SJSA1 (cell line): ENCODE results near the gene SLC16A7. TPM values are rescaled to one million over a fixed set of nuclear protein-coding genes. Genes with fewer than 3 reads are reported as not detected.

Source experiments
- DNase-seq, 2 experiments: peaks; one replicate each; pipeline ENCODE4 v3.0.0-alpha.2; 2015 to 2020; ENCODE audit warnings: low spot score in 2 of 2, low read depth in 1 of 2
- H3K27ac ChIP-seq: fragments of 250-450 bp; sonication (Bioruptor Pico); 2 replicates; pipeline ENCODE4 v1.5.1; 2020; ENCODE audit warnings: mild to moderate bottlenecking, moderate library complexity
- H3K27me3 ChIP-seq: fragments of 250-450 bp; sonication (Bioruptor Pico); replicated peaks from 2 replicates; pipeline ENCODE4 v1.5.1; 2020; ENCODE audit warnings: mild to moderate bottlenecking, moderate library complexity
- H3K36me3 ChIP-seq: fragments of 250-450 bp; sonication (Bioruptor Pico); 2 replicates; pipeline ENCODE4 v1.5.1; 2020; ENCODE audit warnings: mild to moderate bottlenecking
- H3K4me1 ChIP-seq: fragments of 250-450 bp; sonication (Bioruptor Pico); replicated peaks from 2 replicates; pipeline ENCODE4 v1.6.1; 2021; ENCODE audit warnings: mild to moderate bottlenecking
- H3K4me3 ChIP-seq: fragments of 250-450 bp; sonication (Bioruptor Pico); 2 replicates; pipeline ENCODE4 v1.5.1; 2020; ENCODE audit warnings: mild to moderate bottlenecking
- H3K9me3 ChIP-seq: fragments of 250-450 bp; sonication (Bioruptor Pico); replicated peaks from 2 replicates; pipeline ENCODE4 v1.5.1; 2020; ENCODE audit warnings: mild to moderate bottlenecking
- total RNA-seq: library from RNA; depleted of rRNA; stranded (reverse); fragments of >200 nt; shearing (Covaris generic); gene quantifications from 2 replicates; pipeline ENCODE4 v1.2.3, GENCODE V29; 2014

SLC16A7 gene
- total RNA-seq, 1 experiment from 2014 or later: 11.7 TPM

- H3K27me3 ChIP-seq: no peaks in the 10 kb centered on the region
- no peaks in the 10 kb centered on the region for H3K4me1 ChIP-seq
- no peaks in the 10 kb centered on the region for H3K36me3 ChIP-seq
- H3K9me3 ChIP-seq: no peaks in the 10 kb centered on the region
- H3K4me3 ChIP-seq: no peak overlapping the region
- DNase-seq: no peak
- no peak overlapping the region for H3K27ac ChIP-seq
These were observed 114.3 kb downstream of the SLC16A7 start for GRCh38 chr12:59710004-59710628.

GRCh38 chr12:59710964-59711363 is 115.1 kb downstream of the SLC16A7 start:
- DNase-seq: no peak
- H3K4me3 ChIP-seq: no peak overlapping the region
- H3K36me3 ChIP-seq: no peaks in the 10 kb centered on the region

GRCh38 chr12:59715434-59715833 is 119.6 kb downstream of the SLC16A7 start:
- no peak for DNase-seq
- Histone ChIP-seq H3K9me3 (no peaks in the 10 kb centered on the region), H3K27me3 (no peaks in the 10 kb centered on the region), H3K36me3 (no peaks in the 10 kb centered on the region), H3K4me3 (no peak overlapping the region), H3K4me1 (no peaks in the 10 kb centered on the region), H3K27ac (no peak overlapping the region)

More at GRCh38 chr12:59710964-59711363, 115.1 kb downstream of the SLC16A7 start:
- no peaks in the 10 kb centered on the region for H3K27me3 ChIP-seq
- H3K9me3 ChIP-seq: no peaks in the 10 kb centered on the region
- H3K4me1 ChIP-seq: no peaks in the 10 kb centered on the region
- H3K27ac ChIP-seq: no peak overlapping the region

GRCh38 chr12:59716043-59716442 is 120.2 kb downstream of the SLC16A7 start:
- DNase-seq: no peak
- H3K36me3 ChIP-seq: no peaks in the 10 kb centered on the region
- no peak overlapping the region for H3K4me3 ChIP-seq
- no peak overlapping the region for H3K27ac ChIP-seq
- H3K27me3 ChIP-seq: no peaks in the 10 kb centered on the region
- H3K9me3 ChIP-seq: no peaks in the 10 kb centered on the region
- no peaks in the 10 kb centered on the region for H3K4me1 ChIP-seq

- Histone ChIP-seq H3K27ac (no peak overlapping the region), H3K9me3 (no peaks in the 10 kb centered on the region), H3K4me1 (no peaks in the 10 kb centered on the region), H3K4me3 (no peak overlapping the region), H3K27me3 (no peaks in the 10 kb centered on the region), H3K36me3 (no peaks in the 10 kb centered on the region)
- no peak for DNase-seq
These were observed 121.6 kb downstream of the SLC16A7 start for GRCh38 chr12:59717436-59717835.

- H3K27me3 ChIP-seq: no peaks in the 10 kb centered on the region
- H3K36me3 ChIP-seq: no peaks in the 10 kb centered on the region
- no peak for DNase-seq
- H3K4me3 ChIP-seq: no peak overlapping the region
- no peaks in the 10 kb centered on the region for H3K4me1 ChIP-seq
- H3K27ac ChIP-seq: no peak overlapping the region
- H3K9me3 ChIP-seq: no peaks in the 10 kb centered on the region
These were observed 123.9 kb downstream of the SLC16A7 start for GRCh38 chr12:59719701-59720100.

GRCh38 chr12:59723520-59723919 is 127.7 kb downstream of the SLC16A7 start:
- Histone ChIP-seq H3K4me3 (no peak overlapping the region), H3K27me3 (no peaks in the 10 kb centered on the region), H3K36me3 (no peaks in the 10 kb centered on the region), H3K4me1 (no peaks in the 10 kb centered on the region), H3K27ac (no peak overlapping the region), H3K9me3 (no peaks in the 10 kb centered on the region)
- DNase-seq: no peak

- Histone ChIP-seq H3K36me3 (no peaks in the 10 kb centered on the region), H3K4me3 (no peak overlapping the region), H3K9me3 (no peaks in the 10 kb centered on the region), H3K27ac (no peak overlapping the region), H3K27me3 (no peaks in the 10 kb centered on the region), H3K4me1 (no peaks in the 10 kb centered on the region)
- DNase-seq: no peak
These were observed 128.3 kb downstream of the SLC16A7 start for GRCh38 chr12:59724011-59724695.

- H3K4me1 ChIP-seq: no peaks in the 10 kb centered on the region
These were observed 137.4 kb downstream of the SLC16A7 start for GRCh38 chr12:59733200-59733599.

GRCh38 chr12:59734371-59734770 is 138.5 kb downstream of the SLC16A7 start:
- H3K36me3 ChIP-seq: no peaks in the 10 kb centered on the region
- no peaks in the 10 kb centered on the region for H3K9me3 ChIP-seq
- H3K4me3 ChIP-seq: no peak overlapping the region
- no peaks in the 10 kb centered on the region for H3K4me1 ChIP-seq
- DNase-seq: no peak
- no peak overlapping the region for H3K27ac ChIP-seq
- no peaks in the 10 kb centered on the region for H3K27me3 ChIP-seq

More at GRCh38 chr12:59733200-59733599, 137.4 kb downstream of the SLC16A7 start:
- Histone ChIP-seq H3K9me3 (no peaks in the 10 kb centered on the region), H3K4me3 (no peak overlapping the region), H3K27ac (no peak overlapping the region), H3K27me3 (no peaks in the 10 kb centered on the region), H3K36me3 (no peaks in the 10 kb centered on the region)
- no peak for DNase-seq

GRCh38 chr12:59735231-59735630 is 139.4 kb downstream of the SLC16A7 start:
- Histone ChIP-seq H3K9me3 (no peaks in the 10 kb centered on the region), H3K4me1 (no peaks in the 10 kb centered on the region), H3K36me3 (no peaks in the 10 kb centered on the region), H3K27ac (no peak overlapping the region), H3K4me3 (no peak overlapping the region), H3K27me3 (no peaks in the 10 kb centered on the region)
- no peak for DNase-seq

GRCh38 chr12:59736359-59736758 is 140.5 kb downstream of the SLC16A7 start:
- H3K27ac ChIP-seq: no peak overlapping the region
- H3K27me3 ChIP-seq: no peaks in the 10 kb centered on the region
- no peaks in the 10 kb centered on the region for H3K36me3 ChIP-seq
- no peaks in the 10 kb centered on the region for H3K9me3 ChIP-seq
- DNase-seq: no peak
- H3K4me1 ChIP-seq: no peaks in the 10 kb centered on the region
- H3K4me3 ChIP-seq: no peak overlapping the region

GRCh38 chr12:59736786-59737185 is 141.0 kb downstream of the SLC16A7 start:
- no peaks in the 10 kb centered on the region for H3K27me3 ChIP-seq
- no peak for DNase-seq
- H3K27ac ChIP-seq: no peak overlapping the region
- H3K9me3 ChIP-seq: no peaks in the 10 kb centered on the region
- no peaks in the 10 kb centered on the region for H3K4me1 ChIP-seq
- no peaks in the 10 kb centered on the region for H3K36me3 ChIP-seq
- H3K4me3 ChIP-seq: no peak overlapping the region

GRCh38 chr12:59737725-59738463 is 142.1 kb downstream of the SLC16A7 start:
- Histone ChIP-seq H3K9me3 (no peaks in the 10 kb centered on the region), H3K27me3 (no peaks in the 10 kb centered on the region), H3K36me3 (no peaks in the 10 kb centered on the region), H3K4me1 (no peaks in the 10 kb centered on the region), H3K4me3 (no peak overlapping the region), H3K27ac (no peak overlapping the region)
- no peak for DNase-seq
